PC-9 (cell line): ENCODE results near the gene ATXN1.

ENCODE experiments used
- CTCF ChIP-seq: fragments of 200-600 bp; sonication (generic); conservative IDR thresholded peaks from 2 replicates; pipeline ENCODE4 v1.6.1; 2017; ENCODE audit warnings: mixed run types, antibody characterized with exemption, mild to moderate bottlenecking, moderate library complexity
- EZH2 ChIP-seq: fragments of 200-600 bp; sonication (generic); IDR thresholded peaks from 2 replicates; pipeline ENCODE4 v1.8.0; 2017; ENCODE audit warnings: antibody characterized with exemption, low read depth

- TF ChIP-seq CTCF (no peak), EZH2 (no peak)
These were observed 101.1 kb downstream of the ATXN1 start for GRCh38 chr6:16660157-16660497.
